Rectal smooth muscle tissue (tissue), 1 donor: ENCODE data around the gene HOXA1.

Source experiments
- H3K27ac ChIP-seq: one replicate; pipeline ENCODE4 v1.7.0; 2013; ENCODE audit warnings: low read depth, low read length, inconsistent platforms
- H3K27me3 ChIP-seq: one replicate; pipeline ENCODE4 v1.7.0; 2013; ENCODE audit warnings: low read length; ENCODE audit not compliant: control insufficient read depth, insufficient read depth
- H3K36me3 ChIP-seq: one replicate; pipeline ENCODE4 v1.7.0; 2013; ENCODE audit warnings: low read length; ENCODE audit not compliant: control insufficient read depth, insufficient read depth
- H3K4me1 ChIP-seq: one replicate; pipeline ENCODE4 v1.7.0; 2013; ENCODE audit warnings: low read length; ENCODE audit not compliant: control insufficient read depth, insufficient read depth
- H3K4me3 ChIP-seq: one replicate; pipeline ENCODE4 v1.7.0; 2013; ENCODE audit warnings: low read length
- H3K9ac ChIP-seq: one replicate; pipeline ENCODE4 v1.7.0; 2013; ENCODE audit warnings: low read length

Gene HOXA1

GRCh38 chr7:27095897-27096767 is at the start of gene HOXA1:
Gene HOXA1 (minus strand): TSS chr7:27096000. CDS start chr7:27095912, 88 bp downstream.
- H3K4me1 ChIP-seq = peaks cover 22% of the 10 kb centered on the region
- H3K36me3 ChIP-seq = peaks cover 4% of the 10 kb centered on the region
- H3K9ac ChIP-seq = peak within 1 kb of the TSS; percentile 80
- H3K27ac ChIP-seq = peak within 1 kb of the TSS; percentile 89
- no peaks in the 10 kb centered on the region for H3K27me3 ChIP-seq
- peak within 1 kb of the TSS; percentile 95 for H3K4me3 ChIP-seq

- Histone ChIP-seq H3K27ac (peak overlapping the region; percentile 52), H3K4me3 (peak overlapping the region; percentile 40), H3K9ac (no peak overlapping the region), H3K4me1 (peaks cover 14% of the 10 kb centered on the region), H3K36me3 (peaks cover 12% of the 10 kb centered on the region), H3K27me3 (no peaks in the 10 kb centered on the region)
Observed at GRCh38 chr7:27145165-27145913, 49.5 kb upstream of the HOXA1 start.

GRCh38 chr7:27144781-27145164 is 49.0 kb upstream of the HOXA1 start:
- peak overlapping the region; percentile 33 for H3K4me3 ChIP-seq
- no peaks in the 10 kb centered on the region for H3K27me3 ChIP-seq
- H3K27ac ChIP-seq = peak overlapping the region; percentile 52
- peaks cover 14% of the 10 kb centered on the region for H3K4me1 ChIP-seq
- no peak overlapping the region for H3K9ac ChIP-seq
- H3K36me3 ChIP-seq = peaks cover 12% of the 10 kb centered on the region

- peaks cover 14% of the 10 kb centered on the region for H3K4me1 ChIP-seq
- peak overlapping the region; percentile 34 for H3K9ac ChIP-seq
- peaks cover 12% of the 10 kb centered on the region for H3K36me3 ChIP-seq
- H3K4me3 ChIP-seq = peak overlapping the region; percentile 83
- no peaks in the 10 kb centered on the region for H3K27me3 ChIP-seq
- H3K27ac ChIP-seq = peak overlapping the region; percentile 52
Observed at GRCh38 chr7:27143950-27144780, 48.4 kb upstream of the HOXA1 start.

GRCh38 chr7:27143023-27143949 is 47.5 kb upstream of the HOXA1 start, which contains the start of gene HOXA5:
Gene HOXA5 (minus strand): TSS chr7:27143681. CDS start chr7:27143607, 74 bp downstream.
- peaks cover 12% of the 10 kb centered on the region for H3K36me3 ChIP-seq
- no peaks in the 10 kb centered on the region for H3K27me3 ChIP-seq
- H3K9ac ChIP-seq = peak within 1 kb of the TSS; percentile 70
- peak within 1 kb of the TSS; percentile 78 for H3K27ac ChIP-seq
- peak within 1 kb of the TSS; percentile 83 for H3K4me3 ChIP-seq
- peaks cover 11% of the 10 kb centered on the region for H3K4me1 ChIP-seq

- H3K36me3 ChIP-seq = peaks cover 12% of the 10 kb centered on the region
- peak overlapping the region; percentile 70 for H3K9ac ChIP-seq
- H3K27ac ChIP-seq = peak overlapping the region; percentile 78
- peak overlapping the region; percentile 83 for H3K4me3 ChIP-seq
- no peaks in the 10 kb centered on the region for H3K27me3 ChIP-seq
- peaks cover 10% of the 10 kb centered on the region for H3K4me1 ChIP-seq
Observed at GRCh38 chr7:27142580-27143022, 46.8 kb upstream of the HOXA1 start.

GRCh38 chr7:27141923-27142579 is 46.3 kb upstream of the HOXA1 start:
- no peaks in the 10 kb centered on the region for H3K27me3 ChIP-seq
- peak overlapping the region; percentile 78 for H3K27ac ChIP-seq
- peaks cover 12% of the 10 kb centered on the region for H3K36me3 ChIP-seq
- peak overlapping the region; percentile 70 for H3K9ac ChIP-seq
- peaks cover 11% of the 10 kb centered on the region for H3K4me1 ChIP-seq
- peak overlapping the region; percentile 83 for H3K4me3 ChIP-seq

GRCh38 chr7:27141137-27141922 is 45.5 kb upstream of the HOXA1 start:
- Histone ChIP-seq H3K36me3 (peaks cover 12% of the 10 kb centered on the region), H3K9ac (no peak overlapping the region), H3K27me3 (no peaks in the 10 kb centered on the region), H3K4me1 (peaks cover 13% of the 10 kb centered on the region), H3K4me3 (peak overlapping the region; percentile 83), H3K27ac (peak overlapping the region; percentile 78)

GRCh38 chr7:27140126-27140857 is 44.5 kb upstream of the HOXA1 start:
- no peak overlapping the region for H3K9ac ChIP-seq

More at GRCh38 chr7:27140126-27140857, 44.5 kb upstream of the HOXA1 start:
- H3K27me3 ChIP-seq = no peaks in the 10 kb centered on the region
- H3K4me1 ChIP-seq = peaks cover 19% of the 10 kb centered on the region
- peak overlapping the region; percentile 61 for H3K4me3 ChIP-seq
- peaks cover 8% of the 10 kb centered on the region for H3K36me3 ChIP-seq
- H3K27ac ChIP-seq = peak overlapping the region; percentile 73
